ENCODE measurements around the gene NPTX1. TPM values are rescaled to one million over a fixed set of nuclear protein-coding genes. Genes with fewer than 3 reads are reported as not detected.

Gene NPTX1
- total RNA-seq, result not detected
- long read RNA-seq, result 0 reads

GRCh38 chr17:80475910-80476876 lies at the start of gene NPTX1:
TSS of gene NPTX1 (minus strand) at chr17:80476607. CDS start at chr17:80476446, 161 bp downstream.
- intact Hi-C loops (cut with DNase I), result no loop called here
- ATAC-seq (ENCODE audit: poor library complexity) (no peak), DNase-seq (no peak)

- ATAC-seq (ENCODE audit: poor library complexity), result no peak
- intact Hi-C loops (cut with DNase I), result no loop called here
Observed at GRCh38 chr17:80523956-80524712, 47.7 kb upstream of the NPTX1 start.

GRCh38 chr17:80523054-80523744 lies 46.8 kb upstream of the NPTX1 start:
- DNase-seq (no peak), ATAC-seq (ENCODE audit: poor library complexity) (no peak)

More at GRCh38 chr17:80523956-80524712, 47.7 kb upstream of the NPTX1 start:
- DNase-seq, result no peak

GRCh38 chr17:80520810-80521455 lies 44.5 kb upstream of the NPTX1 start:
- ATAC-seq (ENCODE audit: poor library complexity), result no peak
- intact Hi-C loops (cut with DNase I), result no loop called here
- DNase-seq, result no peak

More at GRCh38 chr17:80523054-80523744, 46.8 kb upstream of the NPTX1 start:
- intact Hi-C loops (cut with DNase I), result no loop called here

GRCh38 chr17:80519091-80519781 lies 42.8 kb upstream of the NPTX1 start:
- intact Hi-C loops (cut with DNase I), result no loop called here
- no peak for DNase-seq
- ATAC-seq (ENCODE audit: poor library complexity), result no peak

- intact Hi-C loops (cut with DNase I), result no loop called here
- DNase-seq, result no peak
- no peak for ATAC-seq (ENCODE audit: poor library complexity)
Observed at GRCh38 chr17:80518392-80518791, 42.0 kb upstream of the NPTX1 start.

- DNase-seq (no peak), ATAC-seq (ENCODE audit: poor library complexity) (no peak)
- intact Hi-C loops (cut with DNase I), result no loop called here
Observed at GRCh38 chr17:80517641-80518040, 41.2 kb upstream of the NPTX1 start.

- DNase-seq, result no peak
- ATAC-seq (ENCODE audit: poor library complexity), result no peak
- intact Hi-C loops (cut with DNase I), result no loop called here
Observed at GRCh38 chr17:80516171-80516932, 39.9 kb upstream of the NPTX1 start.

- intact Hi-C loops (cut with DNase I), result no loop called here
- ATAC-seq (ENCODE audit: poor library complexity) (no peak), DNase-seq (no peak)
Observed at GRCh38 chr17:80513892-80514291, 37.5 kb upstream of the NPTX1 start.

GRCh38 chr17:80513201-80513600 lies 36.8 kb upstream of the NPTX1 start:
- intact Hi-C loops (cut with DNase I), result no loop called here
- DNase-seq, result no peak
- no peak for ATAC-seq (ENCODE audit: poor library complexity)

GRCh38 chr17:80512233-80512632 lies 35.8 kb upstream of the NPTX1 start:
- ATAC-seq (ENCODE audit: poor library complexity) (no peak), DNase-seq (peak; percentile 13)
- intact Hi-C loops (cut with DNase I), result no loop called here

- peak; percentile 30 for DNase-seq
- intact Hi-C loops (cut with DNase I), result no loop called here
- ATAC-seq (ENCODE audit: poor library complexity), result no peak
Observed at GRCh38 chr17:80511222-80512180, 35.1 kb upstream of the NPTX1 start.

GRCh38 chr17:80510772-80511171 lies 34.4 kb upstream of the NPTX1 start:
- no peak for ATAC-seq (ENCODE audit: poor library complexity)
- DNase-seq, result peak; percentile 16
- intact Hi-C loops (cut with DNase I), result no loop called here

- DNase-seq (peak; percentile 8), ATAC-seq (ENCODE audit: poor library complexity) (no peak)
- intact Hi-C loops (cut with DNase I), result no loop called here
Observed at GRCh38 chr17:80510132-80510531, 33.7 kb upstream of the NPTX1 start.

- ATAC-seq (ENCODE audit: poor library complexity) (no peak), DNase-seq (peak; percentile 10)
- intact Hi-C loops (cut with DNase I), result no loop called here
Observed at GRCh38 chr17:80509311-80509710, 32.9 kb upstream of the NPTX1 start.

- DNase-seq, result no peak
- ATAC-seq (ENCODE audit: poor library complexity), result no peak
- intact Hi-C loops (cut with DNase I), result no loop called here
Observed at GRCh38 chr17:80507965-80508364, 31.6 kb upstream of the NPTX1 start.

All from Right ventricle myocardium superior (tissue), 1 donor.